GM23248 (cell line): ENCODE measurements around the gene P2RX2.

ENCODE experiments used
- EZH2 ChIP-seq: fragments of 200-600 bp; sonication (generic); IDR thresholded peaks from 2 replicates; pipeline ENCODE4 v1.6.1; 2018; ENCODE audit warnings: antibody characterized with exemption, mild to moderate bottlenecking; ENCODE audit not compliant: insufficient read depth, poor library complexity, severe bottlenecking
- EZH2phosphoT487 ChIP-seq: fragments of 200-600 bp; sonication (generic); IDR thresholded peaks from 2 replicates; pipeline ENCODE4 v1.6.1; 2018; ENCODE audit warnings: antibody characterized with exemption, moderate library complexity, mild to moderate bottlenecking, low read depth; ENCODE audit not compliant: insufficient read depth

DNA sequence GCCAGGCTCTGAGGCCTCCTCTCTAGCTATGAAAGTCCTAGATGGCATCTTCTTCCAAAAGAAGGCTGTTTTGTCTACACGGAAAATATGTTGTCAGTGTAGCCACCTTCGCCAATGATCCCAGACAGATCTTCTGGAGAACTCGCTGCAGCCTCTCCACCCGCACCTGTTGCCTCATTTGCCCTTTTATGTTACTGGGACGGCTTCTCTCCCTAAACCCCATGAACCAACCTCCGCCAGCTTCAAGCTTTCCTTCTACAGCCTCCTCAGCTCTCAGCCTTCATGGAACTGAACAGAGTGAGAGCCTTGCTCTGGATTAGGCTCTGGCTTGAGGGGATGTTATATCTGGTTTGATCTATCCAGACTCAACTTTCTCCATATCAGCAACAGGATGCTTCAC lies 10.8 kb downstream of the P2RX2 start:
- no peak for TF ChIP-seq EZH2
- no peak for TF ChIP-seq EZH2phosphoT487
